Activated naive CD4-positive, alpha-beta T cell (primary cell): Measurements from ENCODE around the gene PNRC2.

Experiments
- DNase-seq, 4 experiments: peaks; one replicate each; lab custom pipeline; 2025; lab: John Stamatoyannopoulos, UW

Gene PNRC2, protein sequence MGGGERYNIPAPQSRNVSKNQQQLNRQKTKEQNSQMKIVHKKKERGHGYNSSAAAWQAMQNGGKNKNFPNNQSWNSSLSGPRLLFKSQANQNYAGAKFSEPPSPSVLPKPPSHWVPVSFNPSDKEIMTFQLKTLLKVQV

DNA sequence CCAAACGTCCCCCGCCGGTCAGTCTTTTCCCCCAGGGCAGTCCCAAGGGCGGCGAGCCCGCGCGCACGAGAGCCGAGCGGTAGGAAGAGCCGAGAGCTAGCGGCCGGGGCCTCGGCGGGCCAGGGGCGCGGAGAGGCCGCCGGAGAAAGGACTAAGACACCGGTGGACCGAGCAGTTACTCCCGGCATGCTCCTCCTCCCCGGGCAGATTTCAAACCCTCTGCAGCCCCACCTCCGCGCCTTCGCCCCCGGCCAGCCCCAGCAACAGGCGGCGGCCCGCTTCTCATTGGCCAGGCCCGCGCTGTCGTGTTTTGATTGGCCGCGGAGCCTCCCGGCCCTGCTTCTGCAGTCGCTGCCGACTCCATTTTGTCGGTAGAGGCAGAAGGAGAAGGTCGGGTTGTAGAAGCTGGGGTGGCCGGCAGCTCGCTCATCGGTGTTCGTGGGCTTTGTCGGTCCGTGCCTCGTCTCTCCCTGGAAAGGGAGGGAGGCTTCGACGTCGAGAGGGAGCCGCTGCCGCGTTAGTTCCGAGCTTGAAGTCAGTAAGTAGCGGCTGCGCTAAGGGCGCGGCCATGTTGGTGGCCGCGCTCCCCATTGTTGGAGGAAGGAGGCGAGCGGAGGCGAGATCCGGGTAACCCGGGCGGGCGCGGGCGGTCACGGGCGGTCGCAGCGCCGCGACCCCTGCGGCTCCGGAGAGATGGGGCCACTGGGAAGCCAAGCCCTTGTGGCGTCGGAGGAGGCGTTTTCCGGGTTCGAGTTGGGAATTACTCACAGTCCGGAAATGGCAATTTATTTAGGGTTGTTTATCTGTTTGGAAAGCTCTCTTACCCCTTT, at the start of gene PNRC2:
PNRC2 (plus strand) TSS at position 368 of the 830 bp plus-strand sequence. CDS start 1,630 bp downstream, outside the sequence.
- DNase-seq: peak; percentile 91 to 95 (median 94)

DNA sequence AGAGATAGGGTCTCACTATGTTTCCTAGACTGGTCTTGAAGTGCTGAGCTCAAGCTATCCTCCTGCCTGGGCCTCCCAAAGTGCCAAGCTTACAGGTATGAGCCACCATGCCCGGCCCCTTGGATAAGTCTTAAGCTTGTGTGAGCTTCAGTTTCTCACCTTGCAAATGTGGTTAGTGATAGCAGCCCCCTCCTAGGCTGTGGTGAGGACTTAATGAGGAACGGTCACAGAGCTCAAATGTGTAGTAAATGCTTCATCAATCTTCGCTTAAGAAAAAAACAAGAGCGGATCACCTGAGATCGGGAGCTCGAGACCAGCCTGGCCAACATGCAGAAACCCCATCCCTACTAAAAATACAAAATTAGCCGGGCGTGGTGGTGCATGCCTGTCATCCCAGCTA, 49.5 kb upstream of the PNRC2 start:
- no peak for DNase-seq

DNA sequence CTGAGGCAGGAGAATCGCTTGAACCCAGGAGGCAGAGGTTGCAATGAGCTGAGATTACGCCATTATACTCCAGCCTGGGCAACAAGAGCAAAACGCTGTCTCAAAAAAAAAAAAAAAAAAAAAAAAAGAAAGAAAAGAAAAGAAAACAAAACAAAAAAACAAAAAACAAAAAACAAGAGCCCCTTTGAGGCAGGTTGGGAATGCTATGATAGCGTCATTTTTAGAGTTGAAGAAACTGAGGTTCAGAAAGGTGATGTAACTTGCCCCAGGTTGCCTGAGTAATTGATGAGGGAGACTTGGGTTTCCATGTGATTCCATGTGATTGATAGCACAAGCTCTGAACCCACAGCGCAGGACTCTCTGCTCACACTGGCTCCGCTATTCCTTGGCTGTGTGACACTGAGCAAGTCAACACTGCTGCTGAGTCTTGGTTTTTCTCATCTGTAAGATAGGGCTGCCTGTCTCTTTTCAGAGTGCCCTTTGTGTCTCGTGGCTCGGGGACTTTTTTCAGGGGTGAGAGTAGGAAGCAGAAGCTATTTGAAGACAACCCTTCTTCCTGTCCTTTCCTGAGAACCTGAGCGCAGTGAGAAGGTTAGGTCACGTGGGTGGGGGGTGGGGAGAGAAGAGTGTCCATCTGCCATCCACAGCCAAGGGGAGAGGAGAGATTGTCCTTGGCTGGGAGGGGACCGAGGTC, 48.9 kb upstream of the PNRC2 start:
- DNase-seq: no peak

DNA sequence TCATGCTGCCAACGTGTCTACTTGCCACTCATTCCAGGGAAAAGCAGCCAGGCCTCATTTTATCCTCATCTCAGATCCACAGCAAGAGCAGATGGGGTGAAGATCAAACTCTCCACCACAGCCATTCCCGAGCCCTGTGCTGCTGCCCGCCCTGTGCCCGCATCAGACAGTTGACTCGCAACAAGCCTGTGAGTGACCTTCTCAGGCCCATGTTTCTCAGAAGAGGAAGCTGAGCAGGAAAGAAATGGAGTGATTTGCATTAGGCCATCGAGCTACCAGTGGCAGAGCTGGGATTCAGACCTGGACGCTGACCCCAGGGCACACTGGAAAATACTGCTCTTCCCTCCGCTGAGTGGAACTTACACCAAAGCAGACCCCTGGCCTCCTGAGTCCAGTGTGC, 47.7 kb upstream of the PNRC2 start:
- no peak for DNase-seq

DNA sequence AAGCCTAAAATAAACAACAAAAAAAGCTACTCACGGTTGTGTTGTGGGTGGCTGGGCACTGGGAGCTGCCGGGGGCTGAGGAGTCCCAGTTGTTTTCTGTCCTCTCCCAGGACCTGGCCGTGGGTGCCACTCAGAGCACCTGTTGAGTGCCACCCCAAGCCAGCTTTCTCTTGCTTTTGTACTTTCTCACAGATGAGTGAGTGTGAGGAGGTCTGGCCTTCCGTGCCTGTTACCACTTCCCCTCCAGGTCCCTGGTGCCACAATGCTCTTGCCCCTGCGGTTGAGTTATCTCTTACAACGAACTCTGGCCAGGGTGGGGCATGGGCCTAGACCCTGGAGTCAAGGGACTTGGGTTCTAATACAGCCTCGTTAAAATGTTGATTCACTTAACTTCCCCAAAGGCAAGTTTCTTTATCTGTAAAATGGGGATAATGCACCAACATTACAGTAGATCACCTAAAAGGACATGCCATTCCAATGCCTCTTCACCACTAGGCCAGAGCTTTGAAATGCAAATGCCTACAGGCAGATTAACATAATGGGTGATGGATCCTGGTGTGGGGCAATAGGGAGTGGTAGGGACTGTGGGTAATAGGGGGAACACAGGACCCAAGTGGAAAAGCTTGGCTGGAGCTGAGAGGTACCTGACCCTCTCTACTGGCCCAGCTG, 46.3 kb upstream of the PNRC2 start, which contains the start of gene CNR2:
CNR2 (minus strand) TSS at position 151 of the 669 bp plus-strand sequence. CDS start 37,745 bp downstream, outside the sequence.
- no peak for DNase-seq

DNA sequence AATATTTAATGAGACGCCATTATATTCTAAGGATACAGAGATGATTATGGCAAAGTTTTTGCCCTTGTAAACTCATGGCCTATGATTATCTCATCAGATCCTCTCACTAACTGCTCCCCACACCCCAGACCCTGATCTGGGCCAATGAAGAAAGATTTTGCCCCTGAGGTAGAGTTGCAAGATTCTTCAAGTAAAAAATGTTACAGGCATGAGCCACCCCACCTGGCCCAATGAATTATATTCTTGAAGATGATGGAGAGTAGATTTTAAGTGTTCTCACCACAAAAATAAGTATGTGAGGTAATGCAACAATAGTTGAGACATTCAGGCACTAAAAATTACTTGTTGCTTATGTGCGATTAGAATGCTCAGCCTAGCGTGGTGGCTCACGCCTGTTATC, 44.7 kb upstream of the PNRC2 start:
- DNase-seq: no peak

DNA sequence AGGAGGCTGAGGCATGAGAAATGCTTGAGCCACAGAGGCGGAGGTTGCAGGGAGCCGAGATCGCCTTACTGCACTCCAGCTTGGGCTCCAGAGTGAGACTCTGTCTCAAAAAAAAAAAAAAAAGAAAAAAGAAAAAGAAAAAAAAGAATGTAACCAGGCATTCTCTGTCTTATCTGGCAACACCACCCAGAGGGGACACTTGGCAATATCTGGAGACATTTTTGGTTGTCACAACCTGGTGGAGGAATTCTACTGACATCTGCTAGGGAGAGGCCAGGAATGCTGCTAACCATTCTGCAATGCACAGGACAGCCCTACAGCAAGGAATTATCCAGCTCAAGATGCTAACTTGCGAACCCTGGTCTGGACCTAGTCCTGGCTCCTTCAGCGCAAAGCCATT, 44.2 kb upstream of the PNRC2 start:
- DNase-seq: no peak

DNA sequence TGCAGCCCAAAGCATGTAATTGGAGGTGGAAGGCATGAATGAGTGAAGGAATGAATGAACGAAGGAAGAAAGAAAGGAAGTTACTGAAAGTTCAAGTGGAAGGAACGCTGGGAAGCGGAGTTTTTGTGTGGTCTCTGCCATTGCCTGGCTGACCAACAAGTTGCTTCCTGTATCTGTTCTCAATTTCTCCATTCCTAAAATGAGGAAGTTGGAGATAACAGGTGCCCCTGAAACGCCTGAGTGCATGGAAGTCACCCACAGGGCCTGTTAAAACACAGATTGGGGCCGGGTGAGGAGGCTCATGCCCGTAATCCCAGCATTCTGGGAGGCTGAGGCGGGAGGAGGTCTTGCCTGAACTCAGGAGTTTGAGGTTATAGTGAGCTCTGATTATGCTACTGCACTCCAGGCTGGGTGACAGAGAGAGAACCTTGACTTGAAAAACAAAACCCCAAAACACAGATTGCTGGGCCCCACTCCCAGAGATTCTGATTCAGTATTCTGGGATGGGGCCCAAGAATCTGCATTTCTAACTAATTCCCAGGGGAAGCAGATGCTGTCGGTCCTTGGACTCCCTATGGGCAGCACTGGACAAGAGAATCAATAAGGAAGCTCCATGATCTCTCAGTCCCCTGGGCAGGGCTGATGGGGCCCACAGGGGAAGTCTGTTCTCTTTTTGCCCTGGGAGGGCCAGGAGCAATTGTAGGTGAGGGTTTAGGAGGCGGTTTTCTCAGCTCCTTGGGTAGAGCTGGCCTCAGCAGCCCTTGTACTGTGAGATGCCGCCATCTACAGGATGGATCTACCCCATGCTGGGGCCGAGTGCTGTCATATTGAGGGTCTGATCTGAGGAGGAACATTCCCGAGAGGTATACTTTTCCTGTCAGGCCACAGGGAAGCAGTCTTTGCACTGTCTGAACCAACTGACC, 43.2 kb upstream of the PNRC2 start:
- DNase-seq: peak in 3 of 4 experiments; percentile 11 to 25 (median 23)

DNA sequence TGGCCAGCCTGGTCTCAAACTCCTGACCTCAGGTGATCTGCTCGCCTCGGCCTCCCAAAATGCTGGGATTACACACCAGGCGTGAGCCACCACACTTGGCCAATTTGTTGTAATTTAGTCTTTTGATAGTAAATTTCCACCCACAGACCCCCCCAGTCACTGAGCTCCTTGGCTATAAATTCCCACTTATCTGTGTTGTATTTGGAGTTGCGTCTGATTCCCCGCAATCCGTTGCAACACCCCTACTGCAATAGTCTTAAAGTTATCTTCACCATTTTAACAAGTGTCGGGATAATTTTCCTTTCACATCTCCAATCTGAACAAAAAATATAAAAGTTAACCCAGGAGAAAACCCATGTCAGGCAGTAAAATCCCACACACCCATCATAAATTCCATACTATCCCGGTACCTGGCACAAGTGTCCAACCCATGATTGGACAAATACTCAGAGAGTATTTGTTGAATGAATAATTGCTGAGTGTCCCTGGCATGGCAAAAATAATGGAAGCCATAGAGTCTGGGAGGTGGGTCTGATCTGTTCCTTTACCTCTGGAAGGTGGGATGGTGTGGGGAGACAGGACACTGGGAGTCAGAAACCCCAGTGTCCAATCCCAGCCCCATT, 37.2 kb upstream of the PNRC2 start:
- DNase-seq: no peak

DNA sequence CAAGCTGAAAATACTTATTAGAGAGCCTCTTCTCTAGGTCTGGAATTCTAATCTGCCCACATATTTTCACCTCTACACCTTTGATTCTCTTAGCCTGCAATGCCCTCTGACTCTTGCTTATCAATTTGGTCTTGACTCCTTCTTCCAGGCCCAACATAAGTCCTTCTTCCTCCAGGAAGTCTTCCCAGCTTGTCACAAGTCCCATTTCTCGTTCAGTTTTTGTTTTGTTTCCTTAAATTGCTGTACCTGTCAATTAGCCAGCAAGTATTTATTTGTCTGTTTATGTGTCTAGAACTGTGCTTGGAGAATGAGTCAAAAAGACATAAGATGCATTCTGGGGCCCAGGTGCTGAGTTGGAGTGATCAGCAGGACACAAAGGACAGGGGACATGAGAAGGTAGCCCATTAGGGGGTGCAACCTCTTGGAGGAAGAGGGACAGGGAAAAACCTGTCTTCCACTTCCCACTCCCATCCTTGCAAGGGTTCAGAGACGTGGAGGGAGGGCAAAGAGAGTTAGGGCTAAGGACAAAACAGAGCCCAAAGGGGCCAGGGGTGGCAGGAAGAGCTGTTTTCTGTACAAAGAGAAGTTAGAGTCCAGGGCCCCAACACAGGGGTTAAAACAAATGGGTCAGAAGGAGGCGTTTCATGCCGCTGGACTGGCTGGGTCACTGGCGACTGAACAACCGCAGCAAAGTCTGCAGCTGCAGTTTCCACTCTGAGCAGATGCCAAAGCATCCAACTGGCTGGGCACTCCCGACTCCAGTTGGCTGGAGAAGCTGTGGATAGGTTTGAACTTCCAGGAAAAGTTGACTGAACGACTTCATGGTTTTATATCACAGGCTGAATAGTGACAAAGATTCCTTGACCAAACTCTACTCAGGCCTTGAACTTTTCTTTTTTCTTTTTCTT, 35.8 kb upstream of the PNRC2 start:
- DNase-seq: no peak

DNA sequence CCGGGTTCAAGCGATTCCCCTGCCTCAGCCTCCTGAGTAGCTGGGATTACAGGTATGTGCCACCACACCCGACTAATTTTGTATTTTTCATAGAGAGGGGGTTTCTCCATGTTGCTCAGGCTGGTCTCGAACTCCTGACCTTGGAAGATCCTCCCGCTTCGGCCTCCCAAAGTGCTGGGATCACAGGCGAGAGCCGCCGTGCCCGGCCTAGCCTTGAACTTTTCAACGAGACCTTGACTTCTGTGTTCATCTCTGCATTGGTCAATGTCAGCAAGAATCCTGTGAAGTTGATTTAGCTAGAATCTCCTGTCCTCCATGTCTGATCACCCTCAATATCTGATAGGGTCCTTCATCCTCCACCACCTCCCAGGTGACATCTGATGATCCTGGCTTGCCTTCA, 35.0 kb upstream of the PNRC2 start:
- DNase-seq: no peak

DNA sequence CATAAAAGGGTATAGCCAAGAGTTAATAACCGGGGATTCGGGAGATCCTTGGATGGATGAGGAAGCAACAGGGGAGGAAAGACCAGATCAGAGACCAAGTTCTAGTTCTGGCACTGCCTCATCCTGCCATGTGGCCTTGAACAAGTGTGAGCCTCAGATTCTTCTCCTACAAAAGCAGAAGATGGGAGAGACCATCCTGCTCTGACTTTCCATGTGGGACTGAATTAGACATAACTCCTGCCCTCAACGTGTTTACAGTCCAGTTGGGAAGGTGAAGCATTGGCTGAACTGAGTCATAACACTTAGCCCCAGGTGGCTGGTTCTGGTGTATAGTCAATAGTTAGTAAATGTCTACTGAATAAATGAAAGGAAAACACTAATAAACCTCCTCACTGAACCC, 34.3 kb upstream of the PNRC2 start:
- DNase-seq: no peak

DNA sequence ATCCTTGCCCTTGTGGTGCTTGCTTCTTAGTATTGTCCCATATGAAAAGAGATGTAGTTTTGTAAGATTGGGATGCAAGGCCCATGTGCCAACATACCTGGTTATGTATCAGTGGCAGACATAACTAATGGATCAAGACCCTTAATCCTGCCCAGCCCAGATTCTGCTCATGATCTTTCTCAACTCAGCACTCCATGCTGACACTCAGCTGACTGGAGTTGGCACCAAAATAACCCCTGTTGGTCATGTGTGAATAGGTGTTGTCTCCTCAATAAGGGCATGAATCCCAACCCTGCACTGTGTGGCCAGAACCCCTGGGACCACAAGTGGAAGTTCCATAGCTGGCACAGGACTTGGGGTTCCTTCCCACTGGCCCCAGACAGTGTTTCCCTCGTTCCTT, 32.5 kb upstream of the PNRC2 start:
- no peak for DNase-seq

DNA sequence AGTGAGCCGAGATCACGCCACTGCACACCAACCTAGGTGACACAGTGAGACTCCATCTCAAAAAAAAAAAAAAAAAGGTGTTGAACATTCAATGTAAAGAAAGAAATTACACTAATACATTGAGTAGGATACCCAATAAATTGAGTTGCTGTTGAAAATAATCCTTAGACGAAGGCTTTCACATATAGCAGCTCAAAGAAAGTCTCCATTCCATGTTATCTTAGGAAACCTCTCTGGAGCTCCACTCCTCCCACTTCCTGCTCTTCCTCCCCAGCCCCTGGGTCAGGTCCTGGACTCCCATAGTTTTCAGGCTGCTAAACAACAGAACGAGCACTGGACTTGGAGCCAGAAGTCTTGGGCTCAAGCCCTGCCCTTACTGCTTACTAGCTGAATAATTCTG, 30.8 kb upstream of the PNRC2 start:
- DNase-seq: no peak

DNA sequence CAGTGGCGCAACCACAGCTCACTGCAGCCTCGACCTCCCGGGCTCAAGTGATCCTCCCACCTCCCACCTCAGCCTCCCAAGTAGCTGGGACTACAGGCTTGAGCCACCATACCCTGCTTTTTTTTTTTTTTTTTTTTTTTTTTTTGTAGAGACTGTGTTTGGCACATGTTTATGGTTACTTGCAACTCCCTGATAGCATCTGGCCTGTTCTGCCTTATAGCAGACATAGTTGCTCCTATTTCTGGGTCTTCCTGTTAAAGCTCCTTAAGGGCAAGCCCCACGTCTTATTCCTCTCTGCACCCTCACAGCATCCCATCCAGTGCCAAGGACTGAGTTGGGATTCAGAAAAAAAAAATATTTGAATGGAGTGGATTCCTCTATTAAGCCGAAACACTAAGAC, 29.4 kb upstream of the PNRC2 start:
- no peak for DNase-seq

DNA sequence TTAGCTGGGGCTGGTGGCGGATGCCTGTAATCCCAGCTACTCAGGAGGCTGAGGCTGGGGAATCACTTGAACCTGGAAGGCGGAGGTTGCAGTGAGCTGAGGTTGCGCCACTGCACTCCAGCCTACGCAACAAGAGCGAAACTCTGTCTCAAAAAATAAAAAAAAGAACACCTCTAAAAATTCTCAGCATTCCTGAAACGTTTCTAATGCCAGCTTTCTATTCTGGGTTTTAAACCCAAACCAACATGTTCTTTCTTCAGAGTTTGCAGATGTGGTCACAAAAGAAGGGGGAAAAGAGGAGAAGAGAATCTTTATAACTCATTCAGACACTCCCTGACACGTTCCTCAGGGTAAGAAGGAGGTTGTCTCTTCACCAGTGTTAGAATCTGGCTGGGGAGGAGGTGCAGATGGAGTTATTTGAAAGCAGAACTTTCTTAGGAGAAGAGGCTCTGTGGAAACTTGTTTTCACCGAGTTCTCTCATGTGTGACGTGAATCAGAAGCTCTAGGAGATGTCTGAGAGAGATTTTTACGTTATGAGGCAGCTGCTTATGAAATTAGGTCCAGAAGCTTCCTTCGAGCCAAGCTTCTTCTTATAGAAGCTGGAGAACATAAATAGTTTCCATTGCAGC, 28.7 kb upstream of the PNRC2 start:
- DNase-seq: no peak

DNA sequence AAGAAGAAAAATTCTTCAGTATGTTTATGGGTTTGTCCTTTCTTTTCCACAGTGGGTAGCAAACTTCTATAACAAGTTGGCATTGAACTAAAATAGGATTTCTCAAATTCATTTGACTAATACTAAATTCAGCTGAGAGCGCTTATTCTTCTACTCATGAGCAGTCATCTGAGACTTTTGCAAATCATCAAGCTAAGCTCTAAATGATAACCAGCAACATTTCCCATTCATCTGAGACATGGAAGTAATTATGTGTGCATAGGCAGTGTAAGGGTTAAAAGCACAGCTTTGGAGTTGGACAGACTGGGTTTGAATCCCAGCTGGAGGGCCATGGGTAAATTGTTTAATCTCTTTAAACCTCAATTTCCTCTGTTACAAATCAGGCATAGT, 28.1 kb upstream of the PNRC2 start:
- DNase-seq: no peak

DNA sequence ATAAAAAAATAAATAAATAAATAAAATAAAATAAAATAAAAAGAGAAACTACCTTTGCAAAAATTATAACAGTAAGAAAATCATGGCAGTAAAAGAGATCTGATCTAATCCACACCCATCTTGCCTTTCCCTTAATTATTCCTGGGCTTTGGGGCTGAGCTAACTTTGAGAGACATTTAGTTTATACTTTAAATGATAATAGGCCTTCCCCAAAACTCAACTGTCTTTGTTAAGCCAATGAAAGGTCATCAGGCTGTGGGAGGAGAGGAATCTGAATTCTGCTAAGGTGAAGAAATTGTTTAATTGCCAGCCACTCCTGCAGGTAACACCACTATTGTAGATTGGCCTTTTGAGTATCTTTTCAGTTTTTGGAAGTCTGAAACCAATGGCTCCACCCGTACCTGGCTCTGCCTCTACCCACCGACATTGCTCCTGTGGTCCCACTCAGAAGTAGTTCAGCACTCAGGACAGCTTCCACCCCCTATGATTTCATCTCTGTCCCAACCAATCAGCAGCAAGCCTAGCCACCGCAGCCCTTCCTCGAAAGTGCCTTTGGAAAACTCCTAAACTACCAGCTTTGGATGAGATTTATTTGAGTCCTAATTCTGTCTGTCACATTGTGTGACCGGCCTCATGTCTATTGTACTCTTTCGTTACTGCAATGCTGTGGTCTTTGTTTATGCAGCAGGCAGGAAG, 23.0 kb upstream of the PNRC2 start:
- DNase-seq: no peak

DNA sequence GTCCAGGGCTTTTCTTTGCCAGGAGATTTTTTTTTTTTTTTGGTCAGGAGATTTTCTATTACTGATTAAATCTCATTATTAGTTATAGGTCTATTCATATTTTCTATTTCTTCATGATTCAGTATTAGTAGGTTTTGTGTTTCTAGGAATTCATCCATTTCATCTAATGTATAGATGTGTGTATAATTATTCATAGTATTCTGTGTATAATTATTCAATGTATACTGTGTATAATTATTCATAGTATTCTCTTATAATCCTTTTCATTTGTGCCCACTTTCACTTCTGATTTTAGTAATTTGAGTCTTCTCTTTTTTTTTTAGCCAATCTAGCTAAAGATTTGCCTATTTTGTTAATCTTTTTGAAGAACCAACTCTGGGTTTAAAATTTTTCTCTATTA, 12.3 kb upstream of the PNRC2 start:
- no peak for DNase-seq
